ENCODE results near the gene UXS1. TPM values are rescaled to one million over a fixed set of nuclear protein-coding genes. Genes with fewer than 3 reads are reported as not detected.

UXS1 gene
- total RNA-seq, 4 donors from 2014 or later: 20.4 to 44.6 (median 32.1) TPM

DNA sequence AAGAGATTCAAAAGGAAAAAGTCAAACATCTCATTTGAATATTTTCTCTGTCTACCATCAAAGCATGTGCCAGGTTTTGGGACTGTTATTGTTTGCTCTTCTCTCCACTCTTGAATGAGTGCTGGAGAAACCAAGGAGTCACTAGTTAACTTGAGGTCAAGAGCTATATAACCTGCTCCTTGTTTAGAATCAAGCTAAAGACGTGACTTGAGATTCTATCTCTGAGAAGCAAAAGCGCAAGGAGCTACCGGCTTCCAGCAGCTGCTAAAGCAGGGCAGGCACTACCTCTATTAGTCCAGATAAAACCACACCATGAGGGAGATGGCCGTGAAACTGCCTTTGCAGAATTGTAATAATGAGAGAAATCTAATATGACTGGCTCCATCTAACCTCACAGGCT, 36.0 kb downstream of the UXS1 start:
- H3K27ac ChIP-seq: peak overlapping the region in 1 of 4 donors; percentile 73
- no peak overlapping the region for H3K4me3 ChIP-seq
- no peak for DNase-seq
- H3K27me3 ChIP-seq: no peaks in the 10 kb centered on the region
- H3K4me1 ChIP-seq: no peaks in the 10 kb centered on the region
- TF ChIP-seq POLR2A (IDR thresholded peaks at IDR 0.05) (no peak), CTCF (IDR thresholded peaks at IDR 0.05) (no peak)
- H3K36me3 ChIP-seq: peaks cover 0 to 6% (median 0%) of the 10 kb centered on the region in 3 donors
- peaks cover 0 to 5% (median 0%) of the 10 kb centered on the region in 4 donors for H3K9me3 ChIP-seq

- no peak for TF ChIP-seq CTCF (IDR thresholded peaks at IDR 0.05)
- no peak for TF ChIP-seq POLR2A (IDR thresholded peaks at IDR 0.05)
- no peak for DNase-seq
- Histone ChIP-seq H3K36me3 (peaks cover 0 to 6% (median 0%) of the 10 kb centered on the region in 3 donors), H3K4me3 (no peak overlapping the region), H3K9me3 (peaks cover 0 to 5% (median 0%) of the 10 kb centered on the region in 4 donors), H3K27me3 (no peaks in the 10 kb centered on the region), H3K27ac (peak overlapping the region in 1 of 4 donors; percentile 19), H3K4me1 (no peaks in the 10 kb centered on the region)
Observed at GRCh38 chr2:106157416-106157815, 36.7 kb downstream of the UXS1 start.

GRCh38 chr2:106156305-106157296, 37.5 kb downstream of the UXS1 start:
- H3K4me3 ChIP-seq: no peak overlapping the region
- no peak for DNase-seq
- TF ChIP-seq CTCF (IDR thresholded peaks at IDR 0.05): no peak
- no peak for TF ChIP-seq POLR2A (IDR thresholded peaks at IDR 0.05)
- no peak overlapping the region for H3K27ac ChIP-seq
- H3K4me1 ChIP-seq: no peaks in the 10 kb centered on the region
- no peaks in the 10 kb centered on the region for H3K27me3 ChIP-seq
- H3K36me3 ChIP-seq: peaks cover 0 to 6% (median 0%) of the 10 kb centered on the region in 3 donors
- H3K9me3 ChIP-seq: peaks cover 0 to 5% (median 0%) of the 10 kb centered on the region in 4 donors

DNA sequence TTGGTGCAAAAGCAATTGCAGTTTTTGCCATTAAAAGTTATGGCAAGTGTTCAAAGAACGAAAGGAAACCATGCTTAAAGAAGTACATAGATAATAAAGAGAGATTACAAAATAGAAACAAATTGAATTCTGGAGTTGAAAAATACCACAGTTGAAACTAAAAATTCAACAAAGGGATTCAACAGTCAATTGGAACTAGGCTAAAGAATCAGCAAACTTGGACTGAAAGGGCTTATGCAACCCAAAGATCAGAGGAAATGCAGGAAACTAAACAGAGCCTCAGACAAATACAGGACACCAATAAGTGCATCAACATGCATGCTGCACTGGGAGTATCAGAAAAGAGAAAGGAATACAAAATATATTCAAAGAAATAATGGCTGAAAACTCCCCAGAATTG, 40.3 kb downstream of the UXS1 start:
- Histone ChIP-seq H3K9me3 (peaks cover 0 to 5% (median 0%) of the 10 kb centered on the region in 4 donors), H3K27ac (no peak overlapping the region), H3K27me3 (no peaks in the 10 kb centered on the region), H3K4me1 (no peaks in the 10 kb centered on the region), H3K36me3 (peaks cover 0 to 4% (median 0%) of the 10 kb centered on the region in 3 donors), H3K4me3 (no peak overlapping the region)
- TF ChIP-seq CTCF (IDR thresholded peaks at IDR 0.05) (no peak), POLR2A (IDR thresholded peaks at IDR 0.05) (no peak)
- no peak for DNase-seq

DNA sequence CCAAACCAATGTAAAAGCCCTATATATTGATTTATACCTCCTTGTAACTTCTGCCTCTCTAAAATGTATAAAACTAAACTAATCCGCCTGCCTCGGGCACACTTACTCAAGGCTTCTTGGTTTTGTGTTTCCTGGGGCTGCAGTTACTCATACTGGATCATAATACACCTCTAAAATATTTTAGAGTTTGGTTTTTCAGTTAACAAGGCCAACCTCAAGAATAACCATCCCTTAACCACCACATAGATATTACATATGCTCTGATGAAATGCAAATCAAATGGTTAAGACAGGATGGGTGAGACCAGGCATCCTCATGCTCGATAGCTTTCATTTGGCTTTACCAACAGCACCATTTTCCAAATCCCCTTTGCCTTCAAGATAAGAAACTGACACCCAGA, 46.4 kb downstream of the UXS1 start:
- no peak overlapping the region for H3K4me3 ChIP-seq
- H3K27ac ChIP-seq: no peak overlapping the region
- H3K36me3 ChIP-seq: peaks cover 0 to 4% (median 0%) of the 10 kb centered on the region in 3 donors
- H3K9me3 ChIP-seq: no peaks in the 10 kb centered on the region
- no peaks in the 10 kb centered on the region for H3K4me1 ChIP-seq
- no peaks in the 10 kb centered on the region for H3K27me3 ChIP-seq
- TF ChIP-seq CTCF (IDR thresholded peaks at IDR 0.05) (no peak), POLR2A (IDR thresholded peaks at IDR 0.05) (no peak)
- no peak for DNase-seq
